ENCODE results near the gene GALNT10.

GRCh38 chr5:154276261-154276972, 85.9 kb downstream of the GALNT10 start:
- TF ChIP-seq CTCF (IDR thresholded peaks at IDR 0.05) (no peak), POLR2A (IDR thresholded peaks at IDR 0.05) (no peak)
